HUDEP-2 (cell line): ENCODE measurements around the gene PTPN18.

Experiments
- DNase-seq, 76 experiments: peaks; one replicate each; lab custom pipeline; 2025; ENCODE audit not compliant: unreplicated experiment in 76 of 76; lab: John Stamatoyannopoulos, UW

PTPN18 gene

GRCh38 chr2:130363479-130363878 is 7.6 kb downstream of the PTPN18 start:
- DNase-seq = no peak

GRCh38 chr2:130365075-130365474 is 9.2 kb downstream of the PTPN18 start:
- DNase-seq = no peak

GRCh38 chr2:130365963-130366362 is 10.1 kb downstream of the PTPN18 start:
- no peak for DNase-seq

- DNase-seq = no peak
Observed at GRCh38 chr2:130366720-130367119, 10.9 kb downstream of the PTPN18 start.

- DNase-seq = no peak
Observed at GRCh38 chr2:130368786-130369185, 12.9 kb downstream of the PTPN18 start.

GRCh38 chr2:130369311-130369964 is 13.6 kb downstream of the PTPN18 start:
- DNase-seq = no peak

GRCh38 chr2:130369965-130370341 is 14.1 kb downstream of the PTPN18 start:
- no peak for DNase-seq

- DNase-seq = no peak
Observed at GRCh38 chr2:130370490-130370889, 14.6 kb downstream of the PTPN18 start.

GRCh38 chr2:130371723-130372054 is 15.8 kb downstream of the PTPN18 start:
- no peak for DNase-seq

GRCh38 chr2:130372055-130372832 is 16.4 kb downstream of the PTPN18 start:
- peak in 74 of 76 experiments; percentile 6 to 90 (median 81) for DNase-seq

- DNase-seq = no peak
Observed at GRCh38 chr2:130372833-130373807, 17.3 kb downstream of the PTPN18 start.

- DNase-seq = no peak
Observed at GRCh38 chr2:130373808-130374365, 18.0 kb downstream of the PTPN18 start.

GRCh38 chr2:130374587-130375290 is 18.9 kb downstream of the PTPN18 start:
- DNase-seq = no peak

- no peak for DNase-seq
Observed at GRCh38 chr2:130375291-130376266, 19.7 kb downstream of the PTPN18 start.

- DNase-seq = no peak
Observed at GRCh38 chr2:130376433-130377293, 20.8 kb downstream of the PTPN18 start.

GRCh38 chr2:130377491-130377890 is 21.6 kb downstream of the PTPN18 start:
- no peak for DNase-seq

GRCh38 chr2:130378206-130378897 is 22.5 kb downstream of the PTPN18 start:
- DNase-seq = no peak

- no peak for DNase-seq
Observed at GRCh38 chr2:130378898-130379214, 23.0 kb downstream of the PTPN18 start.
